Activated T-helper 1 cell treated with anti-CD3 and anti-CD28 coated beads, Interleukin-12 subunit alpha, Interleukin-12 subunit beta, Interleukin-2, Interleukin-4 antibody, amounts not matched to agents 30 ng/mL and 10 ng/mL and 1 ng/mL, durations not matched to agents 14 hours and 24 hours and 36 hours (primary cell): ENCODE results near the gene BTBD6. TPM values are rescaled to one million over a fixed set of nuclear protein-coding genes. Genes with fewer than 3 reads are reported as not detected.
"Not testable (repeated sequence)": the region's sequence is repeated elsewhere in the genome, so short reads cannot be mapped to it uniquely, and the experiment has no call there.

Experiments
- DNase-seq: peaks from one replicate; pipeline ENCODE4 v3.0.0; 2021; ENCODE audit warnings: low spot score
- H3K27ac Mint-ChIP-seq: one replicate; pipeline ENCODE4 v1.8.0; 2021; ENCODE audit warnings: mild to moderate bottlenecking, mixed read lengths
- H3K27me3 Mint-ChIP-seq: one replicate; pipeline ENCODE4 v1.8.0; 2022; ENCODE audit warnings: mild to moderate bottlenecking, moderate library complexity, mixed read lengths; ENCODE audit not compliant: insufficient read depth
- H3K36me3 Mint-ChIP-seq: one replicate; pipeline ENCODE4 v1.8.0; 2021; ENCODE audit warnings: low read depth, mixed read lengths
- H3K4me1 Mint-ChIP-seq: one replicate; pipeline ENCODE4 v1.8.0; 2021; ENCODE audit warnings: low read depth, mixed read lengths
- H3K4me3 Mint-ChIP-seq: one replicate; pipeline ENCODE4 v1.8.0; 2021; ENCODE audit warnings: mild to moderate bottlenecking, moderate library complexity, mixed read lengths
- H3K9me3 Mint-ChIP-seq: one replicate; pipeline ENCODE4 v1.8.0; 2021; ENCODE audit warnings: mixed read lengths
- intact Hi-C: fragments of 100-400 bp; cut with micrococcal nuclease; formaldehyde crosslinking; loops from one replicate; pipeline ENCODE4 v1.15.1; 2024
- total RNA-seq: library from RNA; stranded (reverse); gene quantifications from 2 replicates; pipeline ENCODE4 v1.2.3, GENCODE V29; 2022

Gene BTBD6
- total RNA-seq, 1 donor from 2014 or later: 41.9 TPM

GRCh38 chr14:105271224-105271890, 23.0 kb downstream of the BTBD6 start:
- peaks cover 3% of the 10 kb centered on the region for H3K36me3 Mint-ChIP-seq
- H3K27me3 Mint-ChIP-seq: no peaks in the 10 kb centered on the region
- DNase-seq: no peak
- no peak overlapping the region for H3K27ac Mint-ChIP-seq
- no peaks in the 10 kb centered on the region for H3K9me3 Mint-ChIP-seq
- H3K4me1 Mint-ChIP-seq: no peaks in the 10 kb centered on the region
- intact Hi-C loops: no loop called here
- no peak overlapping the region for H3K4me3 Mint-ChIP-seq

DNA sequence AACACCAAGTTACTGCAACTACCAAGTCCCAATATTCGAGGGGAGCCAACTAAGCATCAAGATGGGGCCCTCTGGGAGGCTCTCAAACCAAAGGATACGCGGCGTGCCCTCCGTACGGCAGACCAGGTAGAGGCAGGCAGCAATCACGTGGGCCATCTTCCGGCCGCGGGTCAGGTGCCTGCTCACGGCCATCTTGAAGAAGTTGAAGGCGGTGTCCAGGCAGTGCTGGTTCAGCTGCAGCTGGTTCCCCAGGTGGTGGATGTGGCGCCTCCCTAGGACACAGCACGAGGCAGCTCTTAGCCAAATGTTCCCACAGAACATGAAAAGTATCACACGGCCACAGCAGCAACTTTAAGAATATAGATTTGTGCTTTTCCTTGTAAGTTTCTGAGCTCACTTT, 24.3 kb downstream of the BTBD6 start:
- intact Hi-C loops: no loop called here
- DNase-seq: no peak
- H3K4me1 Mint-ChIP-seq: no peaks in the 10 kb centered on the region
- H3K27me3 Mint-ChIP-seq: no peaks in the 10 kb centered on the region
- peaks cover 3% of the 10 kb centered on the region for H3K36me3 Mint-ChIP-seq
- no peak overlapping the region for H3K4me3 Mint-ChIP-seq
- H3K9me3 Mint-ChIP-seq: no peaks in the 10 kb centered on the region
- H3K27ac Mint-ChIP-seq: no peak overlapping the region

DNA sequence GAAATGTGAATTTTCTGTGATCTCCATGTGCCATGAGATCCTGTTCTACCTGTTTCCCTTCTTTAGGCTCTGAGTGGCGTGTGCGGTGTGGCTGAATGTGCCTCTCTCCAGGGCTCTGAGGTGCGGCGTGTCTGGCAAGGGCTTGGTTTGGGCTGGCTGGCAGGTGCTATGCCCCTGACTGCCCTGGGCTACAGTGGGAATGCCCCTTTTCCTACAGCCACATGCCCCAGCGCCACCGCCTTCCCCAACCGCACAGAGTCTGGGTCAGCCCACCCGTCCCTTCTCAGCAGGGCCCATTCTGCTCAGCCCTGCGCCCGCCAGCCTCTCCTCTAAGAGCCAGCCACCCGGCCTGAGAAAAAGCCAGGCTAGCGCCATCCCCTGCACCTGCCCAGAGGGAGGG, 24.7 kb downstream of the BTBD6 start:
- Mint-ChIP-seq H3K9me3 (no peaks in the 10 kb centered on the region), H3K4me1 (no peaks in the 10 kb centered on the region), H3K27ac (no peak overlapping the region), H3K4me3 (no peak overlapping the region), H3K36me3 (peaks cover 3% of the 10 kb centered on the region), H3K27me3 (no peaks in the 10 kb centered on the region)
- no peak for DNase-seq
- intact Hi-C loops: no loop called here

GRCh38 chr14:105274637-105275036, 26.3 kb downstream of the BTBD6 start:
- intact Hi-C loops: no loop called here
- no peak overlapping the region for H3K27ac Mint-ChIP-seq
- H3K36me3 Mint-ChIP-seq: peaks cover 3% of the 10 kb centered on the region
- H3K4me1 Mint-ChIP-seq: no peaks in the 10 kb centered on the region
- no peaks in the 10 kb centered on the region for H3K27me3 Mint-ChIP-seq
- no peaks in the 10 kb centered on the region for H3K9me3 Mint-ChIP-seq
- H3K4me3 Mint-ChIP-seq: no peak overlapping the region
- DNase-seq: no peak

DNA sequence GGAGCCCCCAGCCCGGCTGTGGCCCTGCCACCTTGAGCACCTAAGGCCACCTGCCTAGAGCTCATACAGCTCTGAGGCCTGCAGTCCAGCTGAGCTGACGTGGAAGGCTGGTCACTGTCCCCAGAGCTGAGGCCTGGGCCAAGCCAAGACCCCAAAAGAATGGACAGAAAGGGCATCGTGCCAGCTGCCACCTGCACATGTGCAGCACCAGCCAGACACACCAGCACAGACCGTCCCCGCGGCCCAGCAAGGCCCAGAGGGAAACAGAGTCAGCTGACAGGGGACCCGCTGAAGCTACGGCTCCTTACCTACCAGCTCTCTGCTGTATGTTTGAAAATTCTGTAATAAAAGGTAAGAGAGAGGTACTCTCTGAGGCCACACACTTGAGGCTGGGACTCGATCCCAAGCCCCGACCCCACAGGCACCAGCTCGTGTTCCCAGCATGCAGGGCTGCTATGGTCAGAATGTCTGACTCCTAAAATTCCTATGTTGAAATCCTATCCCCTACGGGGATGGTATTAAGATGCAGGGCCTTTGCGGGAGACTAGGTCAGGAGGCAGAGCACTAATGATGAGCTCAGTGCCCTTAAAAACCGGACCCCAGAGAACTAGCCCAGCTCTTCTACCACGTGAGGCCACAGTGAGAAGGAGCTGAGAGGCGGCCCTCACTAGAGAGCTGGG, 27.1 kb downstream of the BTBD6 start:
- no peaks in the 10 kb centered on the region for H3K4me1 Mint-ChIP-seq
- peaks cover 3% of the 10 kb centered on the region for H3K36me3 Mint-ChIP-seq
- intact Hi-C loops: no loop called here
- no peak for DNase-seq
- H3K27ac Mint-ChIP-seq: no peak overlapping the region
- no peaks in the 10 kb centered on the region for H3K27me3 Mint-ChIP-seq
- H3K9me3 Mint-ChIP-seq: no peaks in the 10 kb centered on the region
- H3K4me3 Mint-ChIP-seq: no peak overlapping the region

DNA sequence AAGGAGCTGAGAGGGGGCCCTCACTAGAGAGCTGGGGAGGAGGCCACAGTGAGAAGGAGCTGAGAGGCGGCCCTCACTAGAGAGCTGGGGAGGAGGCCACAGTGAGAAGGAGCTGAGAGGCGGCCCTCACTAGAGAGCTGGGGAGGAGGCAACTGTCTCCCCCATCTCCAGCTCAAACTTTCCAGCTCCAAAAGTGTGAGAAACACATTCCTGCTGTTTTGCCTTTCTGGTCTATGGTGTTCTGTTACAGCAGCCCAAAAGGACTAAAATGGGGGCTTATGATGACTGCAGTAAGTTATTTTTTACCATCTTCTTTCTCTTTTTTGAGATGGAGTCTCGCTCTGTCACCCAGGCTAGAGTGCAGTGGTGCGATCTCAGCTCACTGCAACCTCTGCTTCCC, 29.1 kb downstream of the BTBD6 start:
- H3K36me3 Mint-ChIP-seq, intact Hi-C loops, H3K9me3 Mint-ChIP-seq, H3K27ac Mint-ChIP-seq, H3K27me3 Mint-ChIP-seq, H3K4me3 Mint-ChIP-seq, DNase-seq: not testable (repeated sequence)
- H3K4me1 Mint-ChIP-seq: peaks cover 10% of the 10 kb centered on the region

GRCh38 chr14:105279642-105280361, 31.5 kb downstream of the BTBD6 start:
- DNase-seq: no peak
- Mint-ChIP-seq H3K27ac (no peak overlapping the region), H3K36me3 (peaks cover 6% of the 10 kb centered on the region), H3K4me3 (no peak overlapping the region), H3K9me3 (no peaks in the 10 kb centered on the region), H3K27me3 (no peaks in the 10 kb centered on the region), H3K4me1 (peaks cover 26% of the 10 kb centered on the region)
- intact Hi-C loops: no loop called here

DNA sequence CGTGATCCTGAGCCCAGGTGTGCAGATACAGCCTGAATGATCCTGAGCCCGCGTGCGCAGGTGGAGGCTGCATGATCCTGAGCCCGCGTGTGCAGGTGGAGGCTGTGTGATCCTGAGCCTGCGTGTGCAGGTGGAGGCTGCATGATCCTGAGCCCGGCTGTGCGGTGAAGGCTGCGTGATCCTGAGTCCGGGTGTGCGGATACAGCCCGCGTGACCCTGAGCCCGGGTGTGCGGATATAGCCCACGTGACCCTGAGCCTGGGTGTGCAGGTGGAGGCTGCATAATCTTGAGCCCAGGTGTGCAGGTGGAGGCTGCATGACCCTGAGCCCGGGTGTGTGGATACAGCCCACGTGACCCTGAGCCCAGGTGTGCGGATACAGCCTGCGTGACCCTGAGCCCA, 32.2 kb downstream of the BTBD6 start:
- no peaks in the 10 kb centered on the region for H3K27me3 Mint-ChIP-seq
- peaks cover 31% of the 10 kb centered on the region for H3K4me1 Mint-ChIP-seq
- no peak overlapping the region for H3K4me3 Mint-ChIP-seq
- no peak for DNase-seq
- H3K36me3 Mint-ChIP-seq: peaks cover 7% of the 10 kb centered on the region
- no peak overlapping the region for H3K27ac Mint-ChIP-seq
- H3K9me3 Mint-ChIP-seq: no peaks in the 10 kb centered on the region
- intact Hi-C loops: no loop called here

DNA sequence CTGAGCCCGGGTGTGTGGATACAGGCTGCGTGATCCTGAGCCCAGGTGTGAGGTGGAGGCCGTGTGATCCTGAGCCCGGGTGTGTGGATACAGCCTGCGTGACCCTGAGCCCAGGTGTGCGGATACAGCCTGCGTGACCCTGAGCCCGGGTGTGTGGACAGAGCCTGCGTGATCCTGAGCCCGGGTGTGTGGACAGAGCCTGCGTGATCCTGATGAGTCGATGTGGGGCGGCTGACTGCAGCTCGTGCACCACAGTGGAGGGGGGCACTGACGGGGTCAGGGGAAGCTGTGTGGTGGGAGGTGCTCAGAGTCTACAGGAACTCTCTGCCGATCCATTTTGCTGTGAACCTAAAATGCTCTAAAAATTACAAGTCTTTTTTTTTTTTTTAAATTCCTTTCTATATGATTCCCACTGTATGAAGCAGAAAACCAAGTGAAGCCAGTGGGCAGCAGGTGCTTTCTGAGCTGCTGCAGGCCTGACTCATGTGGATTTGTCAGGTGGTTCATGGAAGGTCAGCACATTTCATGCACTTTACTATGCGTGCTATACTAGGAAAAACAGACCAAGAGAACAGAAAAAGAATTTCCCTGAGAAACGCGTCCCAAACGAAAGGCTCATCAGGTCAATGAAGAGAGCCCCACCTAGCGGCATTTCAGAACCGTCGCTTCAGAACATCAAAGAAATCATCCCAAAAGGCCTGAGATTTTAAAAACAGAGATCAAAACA, 33.2 kb downstream of the BTBD6 start:
- DNase-seq: no peak
- peaks cover 9% of the 10 kb centered on the region for H3K36me3 Mint-ChIP-seq

DNA sequence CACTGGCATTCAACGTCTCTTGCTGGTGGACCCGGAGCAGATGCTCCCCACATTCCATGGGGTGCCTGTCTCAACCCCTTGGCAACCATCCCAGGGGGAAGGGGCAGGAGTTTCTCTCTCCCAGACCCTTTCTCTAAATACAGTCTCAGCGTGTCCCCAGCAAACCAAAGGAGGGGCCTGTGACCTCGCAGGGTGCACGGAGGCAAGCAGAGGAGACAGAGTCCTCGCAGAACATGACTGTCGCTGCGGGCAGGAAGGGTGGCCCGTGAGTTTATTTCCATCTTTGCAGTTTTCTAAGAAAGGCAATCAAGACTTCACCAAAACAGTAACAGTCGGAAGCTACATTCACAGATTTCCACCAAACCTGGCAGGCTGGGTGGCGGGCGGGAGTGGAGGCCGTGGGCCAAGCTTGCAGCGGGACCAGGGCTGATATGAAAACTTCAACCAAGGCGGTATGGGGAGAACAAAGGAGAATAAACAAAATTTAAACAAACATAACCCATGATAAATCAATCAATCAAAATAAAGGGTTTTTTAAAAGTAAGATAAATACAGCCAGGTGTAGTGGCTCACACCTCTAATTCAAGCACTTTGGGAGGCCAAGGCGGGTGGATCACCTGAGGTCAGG, 33.9 kb downstream of the BTBD6 start:
- intact Hi-C loops: no loop called here
- no peak for DNase-seq
- H3K36me3 Mint-ChIP-seq: peaks cover 10% of the 10 kb centered on the region
- no peaks in the 10 kb centered on the region for H3K27me3 Mint-ChIP-seq
- H3K4me1 Mint-ChIP-seq: peaks cover 31% of the 10 kb centered on the region
- H3K4me3 Mint-ChIP-seq: no peak overlapping the region
- no peaks in the 10 kb centered on the region for H3K9me3 Mint-ChIP-seq
- H3K27ac Mint-ChIP-seq: no peak overlapping the region

More for the DNA sequence above, 33.2 kb downstream of the BTBD6 start:
- Mint-ChIP-seq H3K4me1 (peaks cover 31% of the 10 kb centered on the region), H3K9me3 (no peaks in the 10 kb centered on the region), H3K27me3 (no peaks in the 10 kb centered on the region), H3K4me3 (no peak overlapping the region), H3K27ac (no peak overlapping the region)
- intact Hi-C loops: loop anchor here (1.0 kb wide), 2 partner anchors 78 to 191 kb away; no protein-coding TSS in a partner anchor

- peaks cover 10% of the 10 kb centered on the region for H3K36me3 Mint-ChIP-seq
- no peak overlapping the region for H3K27ac Mint-ChIP-seq
- intact Hi-C loops: no loop called here
Observed at GRCh38 chr14:105283028-105283427, 34.7 kb downstream of the BTBD6 start.

GRCh38 chr14:105283899-105284298, 35.6 kb downstream of the BTBD6 start:
- H3K27ac Mint-ChIP-seq: peak overlapping the region; percentile 81
- intact Hi-C loops: no loop called here
- peaks cover 10% of the 10 kb centered on the region for H3K36me3 Mint-ChIP-seq
- peak overlapping the region; percentile 45 for H3K4me3 Mint-ChIP-seq
- no peaks in the 10 kb centered on the region for H3K9me3 Mint-ChIP-seq
- H3K27me3 Mint-ChIP-seq: no peaks in the 10 kb centered on the region
- H3K4me1 Mint-ChIP-seq: peaks cover 31% of the 10 kb centered on the region
- DNase-seq: no peak

More at GRCh38 chr14:105283028-105283427, 34.7 kb downstream of the BTBD6 start:
- Mint-ChIP-seq H3K4me3 (no peak overlapping the region), H3K9me3 (no peaks in the 10 kb centered on the region), H3K4me1 (peaks cover 31% of the 10 kb centered on the region), H3K27me3 (no peaks in the 10 kb centered on the region)
- DNase-seq: no peak
